Endothelial cell (in vitro differentiated cells): ENCODE measurements around the gene ABLIM1. TPM values are rescaled to one million over a fixed set of nuclear protein-coding genes. Genes with fewer than 3 reads are reported as not detected.

ENCODE experiments used
- DNase-seq: peaks from one replicate; pipeline ENCODE4 v3.0.0; 2021; ENCODE audit warnings: low spot score
- H3K27ac Mint-ChIP-seq: one replicate; pipeline ENCODE4 v1.8.0; 2021; ENCODE audit warnings: mixed read lengths, inconsistent platforms; ENCODE audit not compliant: unreplicated experiment
- H3K27me3 Mint-ChIP-seq: one replicate; pipeline ENCODE4 v1.8.0; 2021; ENCODE audit warnings: mild to moderate bottlenecking, moderate library complexity, mixed read lengths, inconsistent platforms; ENCODE audit not compliant: unreplicated experiment
- H3K36me3 Mint-ChIP-seq: one replicate; pipeline ENCODE4 v1.8.0; 2021; ENCODE audit warnings: mild to moderate bottlenecking, low read depth, mixed read lengths, inconsistent platforms; ENCODE audit not compliant: unreplicated experiment
- H3K4me1 Mint-ChIP-seq: one replicate; pipeline ENCODE4 v1.8.0; 2021; ENCODE audit warnings: mild to moderate bottlenecking, mixed read lengths, inconsistent platforms; ENCODE audit not compliant: unreplicated experiment
- H3K4me3 Mint-ChIP-seq: one replicate; pipeline ENCODE4 v1.8.0; 2021; ENCODE audit warnings: mild to moderate bottlenecking, mixed read lengths, inconsistent platforms; ENCODE audit not compliant: unreplicated experiment
- H3K9me3 Mint-ChIP-seq: one replicate; pipeline ENCODE4 v1.8.0; 2021; ENCODE audit warnings: mixed read lengths, inconsistent platforms; ENCODE audit not compliant: unreplicated experiment
- total RNA-seq: library from RNA; stranded (reverse); fragmentation: NEBNext Ultra II Directional; extraction: Animal tissue kit (Norgen Biotek cat#: 25700); gene quantifications from one replicate; pipeline ENCODE4 v1.2.1, GENCODE V29; 2021; ENCODE audit not compliant: unreplicated experiment
- TF ChIP-seq, protein P1 (sequence below): fragments of 200-600 bp; sonication (generic); IDR thresholded peaks from one replicate; pipeline ENCODE4 v1.5.0; 2021; ENCODE audit warnings: antibody characterized with exemption; ENCODE audit not compliant: unreplicated experiment

ABLIM1 gene
- total RNA-seq, 1 donor from 2014 or later, result 55.9 TPM

DNA sequence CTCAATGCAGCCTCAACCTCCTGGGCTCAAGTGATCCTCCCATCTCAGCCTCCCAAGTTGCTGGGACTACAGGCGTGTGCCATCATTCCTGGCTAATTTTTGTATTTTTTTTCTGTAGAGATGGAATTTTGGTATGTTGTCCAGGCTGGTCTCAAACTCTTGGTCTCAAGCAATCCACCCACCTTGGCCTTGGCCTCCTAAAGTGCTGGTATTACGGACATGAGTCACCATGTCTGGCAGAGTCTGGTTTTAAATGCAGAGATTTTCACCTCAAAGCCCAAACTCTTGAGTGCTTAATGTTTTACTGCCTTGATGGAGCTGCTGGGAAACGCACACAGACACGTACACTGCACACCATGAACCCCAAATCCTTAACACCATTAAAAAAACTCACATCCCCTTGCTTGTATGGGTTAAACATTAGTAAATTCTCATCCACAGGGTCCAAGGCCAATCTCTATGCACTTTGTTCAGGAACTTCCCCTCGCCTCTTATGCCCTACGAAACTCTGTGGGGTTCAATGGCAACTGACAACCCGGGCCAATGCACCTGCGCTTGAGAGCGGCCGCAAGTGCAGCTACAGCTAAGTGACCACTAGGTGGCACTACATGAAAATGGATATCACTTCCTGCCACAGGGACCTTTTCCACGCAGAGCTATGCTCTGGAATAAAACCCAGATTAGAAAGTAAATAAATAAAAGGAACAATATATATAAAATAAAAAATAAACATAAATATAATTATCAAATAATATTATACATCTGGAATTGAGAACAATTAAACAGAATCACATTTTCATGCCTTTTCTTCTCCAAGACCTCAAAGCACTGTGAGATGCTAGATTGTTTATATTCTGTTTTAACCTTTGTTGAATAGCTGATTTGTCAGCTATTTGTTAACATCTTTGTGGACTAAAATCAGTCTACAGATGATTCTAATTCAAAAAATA is 186.8 kb downstream of the ABLIM1 start:
- peak; percentile 44 for DNase-seq
- no peaks in the 10 kb centered on the region for H3K36me3 Mint-ChIP-seq
- H3K9me3 Mint-ChIP-seq, result no peaks in the 10 kb centered on the region
- TF ChIP-seq, protein P1, sequence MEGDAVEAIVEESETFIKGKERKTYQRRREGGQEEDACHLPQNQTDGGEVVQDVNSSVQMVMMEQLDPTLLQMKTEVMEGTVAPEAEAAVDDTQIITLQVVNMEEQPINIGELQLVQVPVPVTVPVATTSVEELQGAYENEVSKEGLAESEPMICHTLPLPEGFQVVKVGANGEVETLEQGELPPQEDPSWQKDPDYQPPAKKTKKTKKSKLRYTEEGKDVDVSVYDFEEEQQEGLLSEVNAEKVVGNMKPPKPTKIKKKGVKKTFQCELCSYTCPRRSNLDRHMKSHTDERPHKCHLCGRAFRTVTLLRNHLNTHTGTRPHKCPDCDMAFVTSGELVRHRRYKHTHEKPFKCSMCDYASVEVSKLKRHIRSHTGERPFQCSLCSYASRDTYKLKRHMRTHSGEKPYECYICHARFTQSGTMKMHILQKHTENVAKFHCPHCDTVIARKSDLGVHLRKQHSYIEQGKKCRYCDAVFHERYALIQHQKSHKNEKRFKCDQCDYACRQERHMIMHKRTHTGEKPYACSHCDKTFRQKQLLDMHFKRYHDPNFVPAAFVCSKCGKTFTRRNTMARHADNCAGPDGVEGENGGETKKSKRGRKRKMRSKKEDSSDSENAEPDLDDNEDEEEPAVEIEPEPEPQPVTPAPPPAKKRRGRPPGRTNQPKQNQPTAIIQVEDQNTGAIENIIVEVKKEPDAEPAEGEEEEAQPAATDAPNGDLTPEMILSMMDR, result peak; percentile 87
- H3K27ac Mint-ChIP-seq, result no peak overlapping the region
- peaks cover 17% of the 10 kb centered on the region for H3K4me1 Mint-ChIP-seq
- no peak overlapping the region for H3K4me3 Mint-ChIP-seq
- H3K27me3 Mint-ChIP-seq, result peaks cover 5% of the 10 kb centered on the region

DNA sequence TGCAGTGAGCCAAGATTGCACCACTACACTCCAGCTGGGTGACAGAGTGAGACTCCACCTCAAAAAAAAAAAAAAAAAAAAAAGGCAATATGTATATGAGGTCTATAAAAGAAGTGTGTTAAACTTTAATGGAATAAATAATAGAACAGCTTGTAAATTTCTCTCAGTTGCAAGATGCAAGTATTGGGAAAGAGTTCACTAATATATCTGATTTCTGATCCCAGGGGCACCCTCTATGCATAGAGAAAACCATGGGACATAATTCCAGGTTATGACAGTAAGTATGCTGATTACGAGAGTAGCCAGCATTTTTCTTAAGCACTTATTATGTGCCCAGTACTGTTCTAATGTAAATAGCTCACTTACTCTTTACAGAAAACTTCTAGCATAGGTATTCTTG is 187.7 kb downstream of the ABLIM1 start:
- DNase-seq, result no peak
- no peaks in the 10 kb centered on the region for H3K36me3 Mint-ChIP-seq
- no peaks in the 10 kb centered on the region for H3K9me3 Mint-ChIP-seq
- TF ChIP-seq, protein P1, result no peak
- H3K4me3 Mint-ChIP-seq, result no peak overlapping the region
- H3K4me1 Mint-ChIP-seq, result peaks cover 17% of the 10 kb centered on the region
- no peak overlapping the region for H3K27ac Mint-ChIP-seq
- H3K27me3 Mint-ChIP-seq, result peaks cover 5% of the 10 kb centered on the region

DNA sequence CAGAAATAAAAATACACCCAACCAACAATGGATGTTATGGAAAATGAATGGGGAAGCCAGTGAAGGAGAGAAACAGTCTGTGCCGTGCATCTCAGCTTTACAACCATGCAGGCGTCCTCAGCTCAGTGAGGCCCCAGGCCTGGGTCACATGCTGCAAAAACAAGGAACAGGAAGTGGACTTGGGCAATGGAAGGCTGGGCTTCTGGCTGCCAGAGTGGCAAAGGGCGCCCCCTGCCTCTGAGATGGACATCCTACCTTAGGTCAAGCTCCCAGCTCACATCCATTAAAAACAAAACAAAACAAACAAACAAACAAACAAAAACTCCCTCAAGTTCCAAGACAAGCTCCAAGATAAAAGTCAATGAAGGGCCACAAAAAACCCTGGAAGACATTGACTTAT is 199.1 kb downstream of the ABLIM1 start:
- no peaks in the 10 kb centered on the region for H3K36me3 Mint-ChIP-seq
- no peak overlapping the region for H3K4me3 Mint-ChIP-seq
- TF ChIP-seq, protein P1, result peak; percentile 60
- no peaks in the 10 kb centered on the region for H3K9me3 Mint-ChIP-seq
- DNase-seq, result peak; percentile 60
- H3K27ac Mint-ChIP-seq, result no peak overlapping the region
- no peaks in the 10 kb centered on the region for H3K27me3 Mint-ChIP-seq
- H3K4me1 Mint-ChIP-seq, result no peaks in the 10 kb centered on the region

DNA sequence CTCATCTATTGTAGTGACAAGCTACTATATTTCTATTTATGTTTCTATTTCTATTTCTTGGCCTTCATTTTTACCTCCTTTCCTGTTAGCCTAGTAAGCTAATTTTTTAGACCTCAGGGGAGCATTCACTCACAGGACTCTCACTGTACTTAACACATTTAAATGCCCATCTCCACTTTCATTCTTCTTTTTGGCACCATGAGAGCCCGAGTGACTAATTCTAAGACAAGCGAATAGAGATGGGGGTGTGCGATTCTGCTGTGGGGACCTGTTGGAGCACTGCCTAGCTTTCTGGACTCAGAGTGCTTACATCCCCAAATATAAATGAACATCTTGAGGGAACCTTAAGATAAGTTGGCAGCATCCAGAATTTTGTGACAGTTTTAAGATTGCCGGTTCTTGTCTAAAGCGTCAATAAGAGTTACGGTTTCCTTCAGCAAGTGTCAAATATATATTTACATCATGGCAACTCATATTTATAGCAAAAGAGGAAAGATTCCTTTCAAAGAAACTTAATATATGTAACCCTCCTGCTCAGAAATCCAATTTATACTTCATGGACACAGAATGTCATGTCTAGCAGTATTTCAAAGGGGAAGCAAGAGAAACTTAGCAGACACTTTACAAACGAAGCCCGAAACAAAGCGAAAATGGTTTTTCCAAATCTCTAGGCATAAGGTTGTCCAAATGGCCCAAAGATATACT is 199.7 kb downstream of the ABLIM1 start:
- H3K27ac Mint-ChIP-seq, result no peak overlapping the region

More for the DNA sequence above, 199.7 kb downstream of the ABLIM1 start:
- no peaks in the 10 kb centered on the region for H3K9me3 Mint-ChIP-seq
- H3K4me3 Mint-ChIP-seq, result no peak overlapping the region
- H3K4me1 Mint-ChIP-seq, result no peaks in the 10 kb centered on the region
- no peaks in the 10 kb centered on the region for H3K36me3 Mint-ChIP-seq
- TF ChIP-seq, protein P1, result no peak
- no peaks in the 10 kb centered on the region for H3K27me3 Mint-ChIP-seq
- DNase-seq, result no peak
